ELF-1 (cell line): Measurements from ENCODE around the gene PARP15.
A peak's percentile ranks its signal among the peaks of the same experiment; 100 is the strongest.
"Not testable (repeated sequence)": the region's sequence is repeated elsewhere in the genome, so short reads cannot be mapped to it uniquely, and the experiment has no call there.

ENCODE experiments used
- DNase-seq: peaks from one replicate; pipeline ENCODE4 v3.0.0-alpha.2; 2016; ENCODE audit warnings: low read depth, low spot score

PARP15 gene

GRCh38 chr3:122618614-122619013 lies 41.2 kb downstream of the PARP15 start:
- DNase-seq = peak; percentile 5

GRCh38 chr3:122619040-122619439 lies 41.6 kb downstream of the PARP15 start:
- DNase-seq = no peak

- no peak for DNase-seq
These were observed 42.9 kb downstream of the PARP15 start for GRCh38 chr3:122620399-122620798.

GRCh38 chr3:122621112-122621511 lies 43.7 kb downstream of the PARP15 start:
- DNase-seq = no peak

GRCh38 chr3:122623031-122623829 lies 45.8 kb downstream of the PARP15 start:
- no peak for DNase-seq

- no peak for DNase-seq
These were observed 49.2 kb downstream of the PARP15 start for GRCh38 chr3:122626515-122627180.

GRCh38 chr3:122627301-122627700 lies 49.9 kb downstream of the PARP15 start:
- DNase-seq = no peak

- no peak for DNase-seq
These were observed 51.1 kb downstream of the PARP15 start for GRCh38 chr3:122628567-122628966.

DNA sequence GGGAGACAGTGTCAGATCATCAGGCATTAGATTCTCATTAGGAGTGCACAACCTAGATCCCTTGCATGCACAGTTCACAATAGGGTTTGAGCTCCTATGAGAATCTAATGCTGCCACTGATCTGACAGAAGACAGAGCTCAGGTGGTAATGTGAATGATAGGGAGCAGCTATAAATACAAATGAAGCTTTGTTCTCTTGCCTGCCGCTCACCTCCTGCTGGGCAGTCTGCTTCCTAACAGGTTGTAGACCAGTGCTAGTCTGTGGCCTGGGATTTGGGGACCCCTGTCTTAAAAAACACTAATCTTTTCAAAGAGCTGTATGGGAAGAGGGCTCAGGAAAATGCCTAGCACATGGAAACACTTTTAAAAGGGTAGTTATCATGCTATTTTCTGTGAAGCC lies 52.3 kb downstream of the PARP15 start:
- no peak for DNase-seq

GRCh38 chr3:122635789-122636188 lies 58.3 kb downstream of the PARP15 start:
- DNase-seq = no peak

DNA sequence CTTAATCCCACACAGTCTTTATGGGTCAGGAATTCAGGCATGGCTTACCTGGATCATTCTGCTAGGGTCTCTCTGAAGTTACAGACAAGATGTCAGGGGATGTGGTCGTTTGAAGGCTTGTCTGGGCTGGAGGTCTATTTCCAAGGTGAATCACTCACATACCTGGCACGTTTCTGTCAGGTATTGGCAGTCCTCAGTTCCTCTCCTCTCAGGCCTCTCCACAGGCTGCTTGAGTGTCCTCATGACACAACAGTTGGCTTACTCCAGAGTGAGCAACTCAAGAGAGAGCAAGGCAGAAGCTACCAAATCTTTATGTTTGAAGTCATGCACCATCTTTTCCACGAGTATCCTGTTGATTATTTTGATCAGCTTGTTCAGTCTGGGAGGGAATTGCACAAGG lies 59.2 kb downstream of the PARP15 start:
- DNase-seq = no peak

DNA sequence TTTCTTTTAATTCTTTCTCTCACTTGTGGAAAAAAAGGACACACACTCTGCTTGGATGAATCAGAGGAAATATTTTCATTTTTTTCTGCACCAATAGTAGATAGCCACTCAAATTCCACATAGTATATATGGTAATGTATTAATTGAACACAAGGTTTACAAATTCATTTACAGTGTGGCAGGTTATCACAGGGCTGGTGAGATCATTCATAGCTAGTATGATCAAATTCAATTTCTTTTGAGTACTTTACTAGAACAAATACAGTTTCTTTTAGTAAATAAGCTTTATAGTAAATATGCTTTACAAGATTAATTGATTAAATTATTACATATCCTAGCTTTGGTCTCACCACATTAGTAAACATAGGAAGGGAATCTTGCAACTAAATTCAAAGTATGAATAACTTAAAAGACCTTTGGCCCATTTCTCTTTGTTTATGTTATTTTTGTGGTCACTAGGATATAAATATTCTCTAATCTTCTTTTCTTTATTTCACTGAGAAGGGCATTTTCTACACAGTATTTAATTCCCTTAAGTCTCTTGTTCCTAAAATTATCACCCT lies 63.1 kb downstream of the PARP15 start:
- DNase-seq = no peak

DNA sequence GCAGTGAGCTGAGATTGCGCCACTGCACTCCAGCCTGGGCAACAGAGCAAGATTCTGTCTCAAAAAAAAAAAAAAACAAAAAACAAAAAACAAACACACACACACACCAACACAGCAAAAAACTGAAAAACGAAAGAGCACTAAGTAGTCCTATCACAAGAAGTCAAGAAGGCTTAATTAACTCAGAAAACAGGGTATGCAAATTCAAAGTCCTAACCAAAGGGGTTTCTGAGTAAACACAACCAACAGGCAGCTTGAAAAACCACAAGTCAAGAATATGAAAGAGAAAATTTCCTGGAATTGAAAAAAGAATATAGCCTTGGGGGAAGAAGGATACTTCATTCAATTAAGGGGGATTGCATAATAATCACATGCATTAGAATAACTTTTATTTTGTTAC lies 65.5 kb downstream of the PARP15 start:
- no peak for DNase-seq

DNA sequence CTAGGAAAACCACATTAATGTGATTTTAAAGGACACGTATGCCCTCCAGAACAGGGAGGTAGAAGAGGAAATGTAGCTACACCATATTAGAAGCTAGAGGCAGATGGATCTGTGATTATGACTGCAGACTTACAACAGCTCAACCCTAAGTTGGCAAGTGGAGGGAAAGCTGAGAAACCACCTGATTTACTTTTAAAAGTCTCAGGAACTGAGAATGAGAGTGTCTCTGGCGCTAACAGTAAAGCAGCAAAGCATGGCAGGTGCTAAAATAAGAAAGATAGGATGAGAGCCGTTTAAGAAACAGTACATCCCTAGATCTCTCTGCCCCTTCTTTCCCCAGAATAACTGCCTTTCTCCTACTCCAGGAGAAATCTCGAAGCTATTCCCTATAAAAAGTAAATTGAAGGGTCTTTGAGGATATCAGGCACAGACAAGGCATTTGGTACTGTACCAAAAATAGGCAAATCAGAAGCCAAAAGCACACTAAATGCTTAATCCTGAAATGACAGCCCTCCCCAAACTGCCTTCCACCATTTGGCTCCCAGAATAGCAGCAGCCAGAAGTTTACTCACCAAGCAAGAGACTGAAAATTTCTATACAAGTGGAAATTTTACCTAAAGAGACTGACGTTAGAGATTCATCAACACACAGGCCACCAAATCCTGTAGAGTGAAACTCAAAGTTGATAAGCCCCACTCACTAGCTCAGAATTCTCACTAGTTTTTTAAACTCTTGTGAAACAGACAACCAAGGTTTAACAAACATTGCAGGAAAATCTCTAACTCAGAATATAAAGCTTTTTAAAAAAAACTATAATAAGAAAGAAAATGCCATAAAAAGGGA lies 68.9 kb downstream of the PARP15 start:
- DNase-seq = no peak

DNA sequence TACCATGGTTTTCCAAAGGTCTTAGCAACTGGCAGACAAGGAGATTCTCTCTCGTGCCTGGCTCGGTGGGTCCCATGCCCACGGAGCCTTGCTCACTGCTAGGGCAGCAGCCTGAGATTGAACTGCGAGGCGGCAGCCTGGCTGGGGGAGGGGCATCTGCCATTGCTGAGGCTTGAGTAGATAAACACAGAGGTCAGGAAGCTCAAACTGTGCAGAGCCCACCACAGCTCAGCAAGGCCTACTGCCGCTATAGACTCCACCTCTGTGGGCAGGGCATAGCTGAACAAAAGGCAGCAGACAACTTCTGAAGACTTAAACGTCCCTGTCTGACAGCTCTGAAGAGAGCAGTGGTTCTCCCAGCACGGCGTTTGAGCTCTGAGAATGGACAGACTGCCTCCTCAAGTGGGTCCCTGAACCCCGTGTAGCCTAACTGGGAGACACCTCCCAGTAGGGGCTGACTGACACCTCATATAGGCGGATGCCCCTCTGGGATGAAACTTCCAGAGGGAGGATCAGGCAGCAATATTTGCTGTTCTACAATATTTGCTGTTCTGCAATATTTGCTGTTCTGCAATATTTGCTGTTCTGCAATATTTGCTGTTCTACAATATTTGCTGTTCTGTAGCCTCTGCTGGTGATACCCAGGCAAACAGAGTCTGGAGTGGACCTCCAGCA lies 73.9 kb downstream of the PARP15 start:
- DNase-seq = peak; percentile 48

DNA sequence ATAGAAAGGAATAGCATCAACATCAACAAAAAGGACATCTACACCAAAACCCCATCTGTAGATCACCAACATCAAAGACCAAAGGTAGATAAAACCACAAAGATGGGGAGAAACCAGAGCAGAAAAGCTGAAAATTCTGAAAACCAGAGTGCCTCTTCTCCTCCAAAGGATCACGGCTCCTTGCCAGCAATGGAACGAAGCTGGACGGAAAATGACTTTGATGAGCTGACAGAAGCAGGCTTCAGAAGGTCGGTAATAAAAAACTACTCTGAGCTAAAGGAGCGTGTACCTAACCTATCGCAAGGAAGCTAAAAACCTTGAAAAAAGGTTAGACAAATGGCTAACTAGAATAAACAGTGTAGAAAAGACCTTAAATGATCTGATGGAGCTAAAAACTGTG lies 74.5 kb downstream of the PARP15 start:
- DNase-seq = not testable (repeated sequence)

- DNase-seq = not testable (repeated sequence)
These were observed 80.9 kb downstream of the PARP15 start for GRCh38 chr3:122658336-122658735.

GRCh38 chr3:122660297-122660974 lies 83.0 kb downstream of the PARP15 start:
- peak; percentile 37 for DNase-seq

DNA sequence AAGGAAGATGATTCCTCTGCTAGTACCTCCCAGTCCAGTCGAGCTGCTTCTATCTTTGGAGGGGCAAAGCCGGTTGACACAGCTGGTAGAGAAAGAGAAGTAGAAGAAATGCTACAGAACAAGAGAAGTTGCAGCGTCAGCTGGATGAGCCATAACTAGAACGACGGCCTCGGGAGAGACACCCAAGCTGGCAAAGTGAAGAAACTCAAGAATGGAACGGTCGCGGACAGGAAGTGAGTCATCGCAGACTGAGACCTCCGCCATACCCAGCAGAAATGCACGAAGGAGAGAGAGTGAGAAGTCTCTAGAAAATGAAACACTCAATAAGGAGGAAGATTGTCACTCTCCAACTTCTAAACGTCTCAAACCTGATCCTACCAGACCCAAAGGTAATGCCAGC lies 84.2 kb downstream of the PARP15 start:
- DNase-seq = no peak

GRCh38 chr3:122662505-122662904 lies 85.1 kb downstream of the PARP15 start:
- DNase-seq = no peak
